Measurements from ENCODE around the gene ZC3H7B. TPM values are rescaled to one million over a fixed set of nuclear protein-coding genes. Genes with fewer than 3 reads are reported as not detected.

ZC3H7B gene
- total RNA-seq, 1 donor: 45.9 TPM

GRCh38 chr22:41407433-41407832 lies 106.1 kb downstream of the ZC3H7B start:
- no peak for DNase-seq (ENCODE audit: low read depth)
- TF ChIP-seq CTCF (IDR thresholded peaks at IDR 0.05; ENCODE audit: insufficient read depth, low read length): no peak
- no peak overlapping the region for H3K4me3 ChIP-seq (ENCODE audit: low read depth, low read length)

- H3K4me3 ChIP-seq (ENCODE audit: low read depth, low read length): no peak overlapping the region
- DNase-seq (ENCODE audit: low read depth): no peak
- TF ChIP-seq CTCF (IDR thresholded peaks at IDR 0.05; ENCODE audit: insufficient read depth, low read length): no peak
Observed at GRCh38 chr22:41408665-41409064, 107.3 kb downstream of the ZC3H7B start.

Small RNA genes lying within 50 kb of the gene (small RNA-seq; reads per million reads assigned to genes)
- gene MIR6889 (not detected), gene RNU6-495P (not detected)

Other genes with a start within 250 kb of the ZC3H7B start
- 49.0 and 85.5 TPM in 2 replicates for gene EP300, start 208.9 kb upstream of the ZC3H7B start, total RNA-seq (ENCODE audit: low replicate concordance)
- 19.6 and 23.9 TPM in 2 replicates for gene L3MBTL2, start 96.2 kb upstream of the ZC3H7B start, total RNA-seq (ENCODE audit: low replicate concordance)
- gene CHADL, start 60.6 kb upstream of the ZC3H7B start, total RNA-seq (ENCODE audit: low replicate concordance): 0.99 and 1.6 TPM in 2 replicates
- gene RANGAP1, start 15.3 kb upstream of the ZC3H7B start, total RNA-seq (ENCODE audit: low replicate concordance): 78.5 and 89.4 TPM in 2 replicates
- 14.8 and 17.4 TPM in 2 replicates for gene TEF, start 80.4 kb downstream of the ZC3H7B start, total RNA-seq (ENCODE audit: low replicate concordance)
- 25.4 and 40.1 TPM in 2 replicates for gene TOB2, start 145.3 kb downstream of the ZC3H7B start, total RNA-seq (ENCODE audit: low replicate concordance)
- 34.6 and 35.7 TPM in 2 replicates for gene PHF5A, start 167.2 kb downstream of the ZC3H7B start, total RNA-seq (ENCODE audit: low replicate concordance)
- gene ACO2, start 167.6 kb downstream of the ZC3H7B start, total RNA-seq (ENCODE audit: low replicate concordance): 42.2 and 45.9 TPM in 2 replicates
- gene POLR3H, start 242.9 kb downstream of the ZC3H7B start, total RNA-seq (ENCODE audit: low replicate concordance): 18.7 and 27.7 TPM in 2 replicates

Data from fibroblast of the aortic adventitia (primary cell).